IMR-90 (cell line): ENCODE data around the gene TUBB4A. TPM values are rescaled to one million over a fixed set of nuclear protein-coding genes. Genes with fewer than 3 reads are reported as not detected.

Experiments used
- ATAC-seq: fragments of 200-7000 bp; cut with Tn5 transposase; 2 replicates; pipeline ENCODE4 v1.9.1; 2020; ENCODE audit warnings: low read depth, mild to moderate bottlenecking, moderate library complexity
- BruUV-seq: library from RNA; stranded (reverse); fragments of 400-500 nt; replicated peaks from 2 replicates; lab custom pipeline; 2021; lab: Mats Ljungman, UMichigan
- CTCF ChIA-PET: fragments of 300-600 bp; formaldehyde crosslinking; extraction: SDS; loops from one replicate; lab custom pipeline; 2021; ENCODE audit warnings: antibody characterized with exemption; lab: Yijun Ruan, JAX
- POLR2A ChIA-PET: fragments of 300-600 bp; sonication (Branson Sonifier 250); formaldehyde crosslinking; loops from one replicate; lab custom pipeline; 2022; ENCODE audit warnings: antibody characterized with exemption; ENCODE audit not compliant: unreplicated experiment; lab: Charles Lee
- DNase-seq: peaks from one replicate; pipeline ENCODE4 v3.0.0; 2013
- H2AFZ ChIP-seq: replicated peaks from 2 replicates; pipeline ENCODE3; 2013; ENCODE audit warnings: low read length, mild to moderate bottlenecking; ENCODE audit not compliant: poor library complexity
- H2AK5ac ChIP-seq: 2 replicates; pipeline ENCODE4 v1.6.1; 2013; ENCODE audit warnings: low read depth, low read length, inconsistent platforms
- H2AK9ac ChIP-seq: replicated peaks from 2 replicates; pipeline ENCODE3; 2013; ENCODE audit warnings: mild to moderate bottlenecking, low read depth, low read length, moderate library complexity; ENCODE audit not compliant: poor library complexity
- H2BK120ac ChIP-seq: 2 replicates; pipeline ENCODE4 v1.6.1; 2013; ENCODE audit warnings: low read depth, low read length, inconsistent platforms
- H2BK15ac ChIP-seq: 3 replicates; pipeline ENCODE4 v1.6.1; 2013; ENCODE audit warnings: low read depth, low read length, inconsistent platforms
- H2BK20ac ChIP-seq: 2 replicates; pipeline ENCODE4 v1.6.1; 2013; ENCODE audit warnings: low read depth, mild to moderate bottlenecking, inconsistent platforms, low read length, moderate library complexity
- H2BK5ac ChIP-seq: 2 replicates; pipeline ENCODE4 v1.6.1; 2013; ENCODE audit warnings: mild to moderate bottlenecking, low read depth, low read length, inconsistent platforms; ENCODE audit not compliant: poor library complexity, severe bottlenecking
- H3K14ac ChIP-seq: replicated peaks from 2 replicates; pipeline ENCODE4 v1.6.1; 2013; ENCODE audit warnings: low read depth, low read length, inconsistent platforms
- H3K18ac ChIP-seq: 2 replicates; pipeline ENCODE4 v1.6.1; 2013; ENCODE audit warnings: low read depth, low read length, control low read depth
- H3K23ac ChIP-seq: 2 replicates; pipeline ENCODE4 v1.6.1; 2013; ENCODE audit warnings: low read depth, low read length, inconsistent platforms
- H3K27ac ChIP-seq: 2 replicates; pipeline ENCODE4 v1.5.1; 2013; ENCODE audit warnings: mild to moderate bottlenecking, control low read depth, low read length; ENCODE audit not compliant: insufficient read depth
- H3K27me3 ChIP-seq: 2 replicates; pipeline ENCODE4 v1.6.1; 2013; ENCODE audit warnings: low read length; ENCODE audit not compliant: control insufficient read depth, insufficient read depth
- H3K36me3 ChIP-seq: 2 replicates; pipeline ENCODE4 v1.6.1; 2013; ENCODE audit warnings: low read length, mixed read lengths; ENCODE audit not compliant: control insufficient read depth, insufficient read depth
- H3K4ac ChIP-seq: 2 replicates; pipeline ENCODE4 v1.6.1; 2013; ENCODE audit warnings: low read depth, low read length, inconsistent platforms
- H3K4me1 ChIP-seq: 2 replicates; pipeline ENCODE4 v1.6.1; 2013; ENCODE audit warnings: low read length, mixed read lengths; ENCODE audit not compliant: control insufficient read depth, insufficient read depth
- H3K4me2 ChIP-seq: 2 replicates; pipeline ENCODE4 v1.6.1; 2013; ENCODE audit warnings: low read depth, mild to moderate bottlenecking, control low read depth, low read length, moderate library complexity
- H3K4me3 ChIP-seq: 2 replicates; pipeline ENCODE4 v1.5.1; 2013; ENCODE audit warnings: low read depth, mild to moderate bottlenecking, control low read depth, low read length, moderate library complexity; ENCODE audit not compliant: insufficient read depth
- H3K56ac ChIP-seq: 2 replicates; pipeline ENCODE4 v1.6.1; 2013; ENCODE audit warnings: low read length, inconsistent platforms; ENCODE audit not compliant: insufficient read depth; ENCODE audit errors: extremely low read depth
- H3K79me1 ChIP-seq, 2 experiments: 2 replicates each; pipeline ENCODE4 v1.6.1; 2013; ENCODE audit warnings: low read length in 2 of 2, inconsistent platforms in 1 of 2, low read depth in 1 of 2
- H3K9ac ChIP-seq: 2 replicates; pipeline ENCODE4 v1.6.1; 2013; ENCODE audit warnings: low read depth, low read length, control low read depth
- H3K9me1 ChIP-seq: 2 replicates; pipeline ENCODE4 v1.6.1; 2013; ENCODE audit warnings: low read length, inconsistent platforms; ENCODE audit not compliant: insufficient read depth
- H3K9me3 ChIP-seq: 2 replicates; pipeline ENCODE4 v1.6.1; 2013; ENCODE audit warnings: low read length; ENCODE audit not compliant: control insufficient read depth, insufficient read depth
- H4K20me1 ChIP-seq: 2 replicates; pipeline ENCODE4 v1.6.1; 2013; ENCODE audit warnings: low read length, inconsistent platforms; ENCODE audit not compliant: insufficient read depth
- H4K5ac ChIP-seq: 2 replicates; pipeline ENCODE4 v1.6.1; 2013; ENCODE audit warnings: mild to moderate bottlenecking, low read depth, low read length, control low read depth
- H4K8ac ChIP-seq, 2 experiments: 2 replicates each; pipeline ENCODE4 v1.6.1; 2013; ENCODE audit warnings: low read depth in 2 of 2, low read length in 2 of 2, control low read depth in 1 of 2, inconsistent platforms in 1 of 2
- H4K91ac ChIP-seq: 2 replicates; pipeline ENCODE4 v1.6.1; 2013; ENCODE audit warnings: low read depth, low read length, inconsistent platforms; ENCODE audit not compliant: insufficient read depth
- BHLHE40 ChIP-seq: fragments of 150-350 bp; IDR thresholded peaks from 2 replicates; pipeline ENCODE4 v1.6.1; 2016; ENCODE audit warnings: mild to moderate bottlenecking, low read depth, low read length
- CEBPB ChIP-seq: IDR thresholded peaks from 2 replicates; pipeline ENCODE4 v1.6.1; 2012; ENCODE audit warnings: low read depth, low read length, improper control_type of control experiment
- CTCF ChIP-seq: conservative IDR thresholded peaks from 2 replicates; pipeline ENCODE4 v1.5.1; 2012; ENCODE audit warnings: mild to moderate bottlenecking, low read depth, low read length, improper control_type of control experiment
- ELK1 ChIP-seq: fragments of 150-350 bp; IDR thresholded peaks from 2 replicates; pipeline ENCODE4 v1.6.1; 2016; ENCODE audit warnings: low read depth, mild to moderate bottlenecking, low read length, moderate library complexity, borderline replicate concordance
- FOS ChIP-seq: fragments of 150-350 bp; IDR thresholded peaks from 2 replicates; pipeline ENCODE4 v1.6.1; 2016; ENCODE audit warnings: low read depth, low read length
- MAFK ChIP-seq: IDR thresholded peaks from 2 replicates; pipeline ENCODE4 v1.6.1; 2012; ENCODE audit warnings: low read depth, low read length, improper control_type of control experiment
- MAZ ChIP-seq: IDR thresholded peaks from 2 replicates; pipeline ENCODE4 v1.6.1; 2012; ENCODE audit warnings: low read depth, mild to moderate bottlenecking, low read length, improper control_type of control experiment, moderate library complexity, borderline replicate concordance
- MXI1 ChIP-seq: IDR thresholded peaks from 2 replicates; pipeline ENCODE4 v1.6.1; 2012; ENCODE audit warnings: low read depth, mild to moderate bottlenecking, low read length, moderate library complexity, borderline replicate concordance
- NFE2L2 ChIP-seq: fragments of 150-350 bp; IDR thresholded peaks from 2 replicates; pipeline ENCODE4 v1.6.1; 2016; ENCODE audit warnings: low read depth, mild to moderate bottlenecking, low read length
- POLR2A ChIP-seq: IDR thresholded peaks from 2 replicates; pipeline ENCODE4 v1.6.1; 2012; ENCODE audit warnings: mild to moderate bottlenecking, low read depth, low read length
- RAD21 ChIP-seq: IDR thresholded peaks from 2 replicates; pipeline ENCODE4 v1.6.1; 2012; ENCODE audit warnings: low read length, improper control_type of control experiment
- RFX5 ChIP-seq: IDR thresholded peaks from 2 replicates; pipeline ENCODE4 v1.8.0; 2012; ENCODE audit warnings: low read depth, mild to moderate bottlenecking, low read length, moderate library complexity
- SMC3 ChIP-seq: fragments of 150-350 bp; IDR thresholded peaks from 2 replicates; pipeline ENCODE4 v1.6.1; 2016; ENCODE audit warnings: low read depth, mild to moderate bottlenecking, antibody characterized with exemption, low read length, moderate library complexity
- USF2 ChIP-seq: fragments of 150-350 bp; IDR thresholded peaks from 2 replicates; pipeline ENCODE4 v1.6.1; 2017; ENCODE audit warnings: mild to moderate bottlenecking, antibody characterized with exemption, low read length, low read depth
- WGBS, 2 experiments: methylation state at CpG; one replicate each; pipeline versions ENCODE4 v1.1.5 to v1.1.7; 2013; ENCODE audit warnings: missing lambda C conversion rate in 2 of 2; ENCODE audit not compliant: insufficient read length in 1 of 2; ENCODE audit errors: extremely low coverage in 2 of 2; 5-methylcytosine and 5-hydroxymethylcytosine counted together
- dilution Hi-C: fragments of 300-500 bp; cut with HindIII; formaldehyde crosslinking; loops from one replicate; pipeline ENCODE4 v1.14.3; 2018; ENCODE audit warnings: low sequenced_read_pairs; ENCODE audit not compliant: unreplicated experiment
- in situ Hi-C: fragments of 300-500 bp; cut with MboI; formaldehyde crosslinking; loops from 3 replicates; pipeline ENCODE4 v1.14.3; 2019; ENCODE audit warnings: low sequenced_read_pairs, inconsistent platforms, mixed read lengths
- intact Hi-C: fragments of 100-400 bp; cut with micrococcal nuclease; formaldehyde crosslinking; loops from 2 replicates; pipeline ENCODE4 v1.10.0; 2022
- polyA plus RNA-seq, 3 experiments: library from polyadenylated mRNA; depleted of rRNA; stranded (reverse); fragments of >200 nt; gene quantifications; 2 replicates each; pipeline ENCODE4 v1.2.3, GENCODE V29; 2012; ENCODE audit warnings: low replicate concordance in 1 of 3
- total RNA-seq: library from RNA; depleted of rRNA; stranded (reverse); fragments of >200 nt; gene quantifications from 2 replicates; pipeline ENCODE4 v1.2.3, GENCODE V29; 2012

TUBB4A gene
- total and polyA plus RNA-seq, 2 of the 4 experiments (the other 2 are of a cell fraction): not detected

GRCh38 chr19:6476155-6476895 lies 25.8 kb downstream of the TUBB4A start:
- H3K56ac ChIP-seq: no peak overlapping the region
- DNase-seq: peak; percentile 10

More at GRCh38 chr19:6476155-6476895, 25.8 kb downstream of the TUBB4A start:
- Histone ChIP-seq H3K4me1 (no peaks in the 10 kb centered on the region), H3K9me1 (no peaks in the 10 kb centered on the region), H2BK120ac (no peak overlapping the region), H4K5ac (no peak overlapping the region), H2AFZ (peak overlapping the region; percentile 69), H3K27me3 (peaks cover 12% of the 10 kb centered on the region), H3K23ac (no peak overlapping the region), H3K9me3 (peaks cover 3% of the 10 kb centered on the region; the same call in 1 of the 2 replicates), H2AK5ac (no peak overlapping the region), H3K79me1 (no peaks in the 10 kb centered on the region), H3K18ac (no peak overlapping the region), H3K4me3 (0 out of 2 replicates have a peak overlapping the region, but pooled peaks have one; percentile 24), H2AK9ac (no peak overlapping the region), H4K20me1 (no peaks in the 10 kb centered on the region), H3K36me3 (no peaks in the 10 kb centered on the region), H2BK15ac (no peak overlapping the region), H3K9ac (no peak overlapping the region), H4K91ac (no peak overlapping the region), H3K4ac (no peak overlapping the region), H3K14ac (no peak overlapping the region), H3K4me2 (peak overlapping the region; percentile 50; the same call in 1 of the 2 replicates), H2BK5ac (no peak overlapping the region), H4K8ac (no peak overlapping the region), H3K27ac (no peak overlapping the region), H2BK20ac (no peak overlapping the region)
- WGBS, 2 experiments: 9% methylated on average over 9 of the region's 33 CpGs; no CpG with 5 or more reads in 1 of the 2 experiments
- ChIA-PET POLR2A (no interaction called here), CTCF (no interaction called here)
- dilution Hi-C loops (no loop called here), intact Hi-C loops (no loop called here), in situ Hi-C loops (no loop called here)
- TF ChIP-seq POLR2A (no peak), MAZ (no peak), CEBPB (no peak), FOS (no peak), BHLHE40 (no peak), NFE2L2 (no peak), RAD21 (no peak), ELK1 (no peak), CTCF (no peak), USF2 (no peak), MXI1 (no peak), MAFK (no peak), RFX5 (no peak), SMC3 (no peak)
- no TSS peak for BruUV-seq
- peak; percentile 87 for ATAC-seq
